Coronary artery (tissue), 2 donors: ENCODE measurements around the gene VPS11.
A peak's percentile ranks its signal among the peaks of the same experiment; 100 is the strongest.

ENCODE experiments used
- DNase-seq: peaks from one replicate; pipeline ENCODE4 v3.0.0-alpha.2; 2017; ENCODE audit warnings: low spot score
- H3K27ac ChIP-seq, 2 donors: fragments of 200-600 bp; sonication (generic); one replicate each; pipeline ENCODE4 v1.5.1; 2016 to 2019
- H3K4me3 ChIP-seq: fragments of 200-600 bp; sonication (generic); 2 replicates; pipeline ENCODE4 v1.5.1; 2016; ENCODE audit warnings: mild to moderate bottlenecking, moderate library complexity
- CTCF ChIP-seq: fragments of 200-600 bp; sonication (generic); IDR thresholded peaks from one replicate; pipeline ENCODE4 v1.5.1; 2019; ENCODE audit warnings: antibody characterized with exemption

VPS11 gene

GRCh38 chr11:119067371-119068222 is at the start of gene VPS11:
TSS of gene VPS11 (plus strand) at chr11:119067818. CDS start at chr11:119067824, 6 bp downstream.
- H3K27ac ChIP-seq, result peak within 1 kb of the TSS; percentile 87 to 92
- TF ChIP-seq CTCF, result no peak
- peak; percentile 97 for DNase-seq
- peak within 1 kb of the TSS; percentile 78 for H3K4me3 ChIP-seq

GRCh38 chr11:119018074-119018938 is 49.3 kb upstream of the VPS11 start, which contains the start of the genes RPS25 and TRAPPC4:
TSS of gene RPS25 (minus strand) at chr11:119018343. CDS start at chr11:119018284, 59 bp downstream.
TSS of gene TRAPPC4 (plus strand) at chr11:119018766. CDS start at chr11:119018796, 30 bp downstream.
- Histone ChIP-seq H3K4me3 (peak within 1 kb of the TSS; percentile 90), H3K27ac (peak within 1 kb of the TSS; percentile 96 to 99)
- DNase-seq, result peak; percentile 96
- no peak for TF ChIP-seq CTCF

GRCh38 chr11:119019996-119020395 is 47.6 kb upstream of the VPS11 start:
- TF ChIP-seq CTCF, result no peak
- Histone ChIP-seq H3K4me3 (peak overlapping the region; percentile 90), H3K27ac (no peak overlapping the region)
- no peak for DNase-seq

DNA sequence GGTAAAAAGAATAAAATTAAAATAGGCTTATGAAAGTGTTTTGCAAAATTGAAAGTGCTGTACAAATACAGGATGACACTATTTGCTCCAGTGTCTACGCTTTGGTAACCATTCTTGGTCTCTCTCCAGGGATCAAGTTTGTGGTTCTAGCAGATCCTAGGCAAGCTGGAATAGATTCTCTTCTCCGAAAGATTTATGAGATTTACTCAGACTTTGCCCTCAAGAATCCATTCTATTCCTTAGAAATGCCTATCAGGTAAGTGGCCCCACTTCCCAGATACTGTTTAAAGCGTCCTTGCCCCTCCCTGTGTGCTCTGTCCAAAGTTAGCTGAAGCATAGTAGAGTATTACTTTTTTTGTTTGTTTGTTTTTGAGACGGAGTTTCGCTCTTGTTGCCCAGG is 46.0 kb upstream of the VPS11 start:
- Histone ChIP-seq H3K27ac (no peak overlapping the region), H3K4me3 (no peak overlapping the region)
- no peak for DNase-seq
- TF ChIP-seq CTCF, result no peak

DNA sequence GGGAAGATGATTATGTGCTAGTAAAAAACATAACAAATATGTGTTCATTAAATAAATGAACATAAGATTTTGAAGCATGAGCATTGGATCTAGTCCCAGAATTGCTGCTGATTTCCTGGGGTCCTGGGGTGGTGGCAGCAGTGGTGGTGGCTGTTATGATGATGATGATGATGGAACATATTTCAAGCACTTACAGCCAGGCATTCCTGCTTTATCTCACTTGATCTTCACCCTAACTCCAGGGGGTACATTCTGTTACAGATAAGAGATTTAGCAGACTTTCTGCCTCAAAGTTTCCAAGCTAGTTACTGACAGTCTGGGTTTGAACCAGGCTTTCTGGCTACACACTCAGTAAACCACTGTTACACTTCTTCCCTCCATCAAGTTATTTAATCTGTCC is 43.9 kb upstream of the VPS11 start:
- no peak for DNase-seq
- no peak overlapping the region for H3K27ac ChIP-seq
- H3K4me3 ChIP-seq, result no peak overlapping the region
- TF ChIP-seq CTCF, result no peak

GRCh38 chr11:119024430-119025098 is 43.1 kb upstream of the VPS11 start:
- no peak overlapping the region for H3K4me3 ChIP-seq
- DNase-seq, result no peak
- peak overlapping the region in 1 of 2 donors; percentile 63 for H3K27ac ChIP-seq
- no peak for TF ChIP-seq CTCF
